ENCODE results near the gene ABHD14A.
A peak's percentile ranks its signal among the peaks of the same experiment; 100 is the strongest.
"Not testable (repeated sequence)": the region's sequence is repeated elsewhere in the genome, so short reads cannot be mapped to it uniquely, and the experiment has no call there.

Gene ABHD14A

DNA sequence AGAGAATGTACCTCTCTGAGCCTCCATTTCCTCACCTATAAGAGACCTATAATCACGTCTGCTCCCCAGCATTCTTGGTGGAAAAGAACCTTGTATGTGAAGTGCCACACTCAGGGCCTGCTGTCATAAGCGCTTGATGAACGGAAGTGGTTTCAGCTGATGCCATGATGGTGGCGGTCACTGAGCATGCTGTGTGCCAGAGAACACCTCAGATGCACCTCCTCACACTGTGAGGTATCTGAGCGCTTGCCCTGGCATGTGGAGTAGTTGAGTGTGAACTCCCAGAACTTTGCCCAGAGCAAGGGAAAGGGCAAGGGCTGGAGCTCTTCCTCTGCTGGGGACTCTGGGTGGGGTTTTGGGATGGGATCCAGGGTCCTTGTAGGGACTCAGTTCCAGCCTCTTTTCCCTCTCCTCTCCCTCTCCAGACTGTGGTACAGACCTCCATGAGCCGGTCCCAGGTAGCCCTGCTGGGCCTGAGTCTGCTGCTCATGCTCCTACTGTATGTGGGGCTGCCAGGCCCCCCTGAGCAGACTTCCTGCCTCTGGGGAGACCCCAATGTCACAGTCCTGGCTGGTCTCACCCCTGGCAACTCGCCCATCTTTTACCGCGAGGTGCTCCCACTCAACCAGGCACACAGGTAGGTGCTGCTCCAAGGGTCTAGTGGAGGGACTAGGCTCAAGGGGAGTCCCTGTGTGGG lies 2.7 kb downstream of the ABHD14A start:
- DNase-seq = no peak

DNA sequence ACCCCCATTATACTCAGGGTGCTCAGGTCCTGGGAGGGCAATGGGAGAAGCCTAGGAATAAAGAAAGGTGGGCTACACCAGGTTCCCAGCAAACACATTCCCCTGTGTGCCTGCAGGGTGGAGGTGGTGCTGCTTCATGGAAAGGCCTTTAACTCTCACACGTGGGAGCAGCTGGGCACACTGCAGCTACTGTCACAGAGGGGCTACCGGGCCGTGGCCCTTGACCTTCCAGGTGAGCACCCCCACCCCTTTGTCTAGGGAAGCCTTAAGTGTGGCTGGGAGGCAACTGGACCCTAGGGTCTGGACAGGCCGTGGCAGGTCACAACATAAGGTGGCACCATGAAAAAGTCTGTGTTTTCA lies 3.3 kb downstream of the ABHD14A start:
- DNase-seq = no peak

DNA sequence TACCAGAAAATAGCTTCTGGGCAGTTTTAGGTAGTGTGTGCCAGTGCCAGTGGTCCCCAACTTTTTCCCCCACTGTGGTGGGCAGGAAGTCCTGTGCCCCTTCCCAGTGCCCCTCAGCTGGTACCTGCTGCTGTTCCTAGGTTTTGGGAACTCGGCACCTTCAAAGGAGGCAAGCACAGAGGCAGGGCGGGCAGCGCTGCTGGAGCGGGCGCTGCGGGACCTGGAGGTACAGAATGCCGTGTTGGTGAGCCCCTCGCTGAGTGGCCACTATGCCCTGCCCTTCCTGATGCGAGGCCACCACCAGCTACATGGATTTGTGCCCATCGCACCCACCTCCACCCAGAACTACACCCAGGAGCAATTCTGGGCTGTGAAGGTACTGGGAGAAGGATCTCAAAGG lies 5.4 kb downstream of the ABHD14A start:
- no peak for DNase-seq

DNA sequence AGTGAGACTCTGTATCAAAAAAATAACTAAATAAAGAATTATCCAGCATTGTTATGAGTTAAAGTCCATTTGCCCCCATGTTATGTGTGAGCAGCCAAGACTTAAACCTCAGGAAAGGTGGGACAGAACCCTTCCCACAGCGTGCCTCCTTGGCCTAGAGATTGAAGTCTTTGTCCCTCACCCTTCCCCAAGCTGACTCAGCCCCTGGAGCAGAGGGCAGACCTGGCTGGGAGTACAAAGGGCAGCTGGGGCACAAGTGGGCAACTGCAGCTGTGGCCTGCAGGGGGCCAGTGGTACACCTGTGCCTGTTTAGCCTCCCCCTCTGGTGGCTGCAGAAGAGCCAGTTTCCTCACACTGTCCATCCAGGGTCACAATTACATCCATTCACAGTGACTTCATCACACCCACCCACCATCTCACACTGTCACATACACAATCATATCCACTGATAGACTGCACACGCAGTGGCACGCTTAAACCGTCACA lies 7.5 kb downstream of the ABHD14A start:
- DNase-seq = no peak

DNA sequence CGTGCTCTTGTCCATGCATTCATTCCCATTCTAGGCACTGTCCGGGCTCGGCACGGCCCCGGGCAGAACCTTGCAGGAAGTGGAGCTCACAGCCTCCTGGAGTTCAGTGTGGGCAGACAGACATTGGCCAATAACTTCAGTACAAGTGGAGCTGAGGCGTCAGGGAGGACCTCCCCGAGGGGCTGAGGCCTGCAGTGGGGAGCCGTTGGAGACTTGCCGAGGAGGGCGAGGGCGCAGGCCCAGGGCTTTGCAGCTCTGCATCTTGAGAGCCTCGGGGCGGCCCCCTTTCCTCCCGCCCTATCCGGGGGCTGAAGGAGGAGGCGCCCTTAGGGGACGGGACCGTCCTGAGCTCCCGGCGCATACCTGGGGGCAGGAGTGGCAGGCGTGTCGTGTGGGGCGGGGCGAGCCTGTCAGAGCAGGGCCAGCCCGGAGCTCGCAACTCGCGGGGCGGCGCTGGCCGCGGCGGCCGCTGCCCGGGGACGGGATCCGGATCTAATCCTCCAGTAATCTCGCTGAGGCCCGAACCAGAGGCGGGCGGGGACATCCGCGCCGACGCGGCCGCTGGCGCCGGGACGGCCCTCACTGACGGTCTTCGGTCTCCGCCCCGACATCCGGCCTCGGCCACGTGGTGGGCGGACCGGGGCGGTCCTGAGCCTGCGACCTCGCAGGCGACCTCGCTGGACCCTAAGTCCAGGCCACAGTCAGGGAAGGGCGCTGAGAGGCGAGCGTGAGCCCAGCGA lies 8.1 kb downstream of the ABHD14A start, which contains the start of gene ACY1:
Gene ACY1, plus strand, starts transcription at position 698 of the 740 bp plus-strand sequence. CDS start 530 bp downstream, outside the sequence.
- peak; percentile 79 for DNase-seq

GRCh38 chr3:51983578-51984268 lies 8.9 kb downstream of the ABHD14A start:
- DNase-seq = no peak

DNA sequence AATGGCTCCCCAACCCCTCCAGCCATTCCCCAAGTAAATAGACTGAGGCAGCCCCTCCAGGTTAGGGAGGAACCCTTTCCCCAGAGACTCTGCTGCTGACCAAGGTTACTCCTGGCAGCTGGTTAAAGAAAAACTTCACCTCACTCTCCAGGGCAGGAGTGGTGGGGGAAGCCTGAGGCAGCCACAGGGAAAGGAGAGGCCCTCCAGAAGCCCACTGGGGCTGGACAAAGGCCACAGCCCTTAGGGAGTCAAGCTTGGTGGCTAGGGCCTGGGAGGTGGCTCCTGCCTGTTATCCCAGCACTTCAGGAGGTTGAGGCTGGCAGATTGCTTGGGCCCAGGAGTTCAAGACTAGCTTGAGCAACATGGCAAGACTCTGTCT lies 9.4 kb downstream of the ABHD14A start:
- no peak for DNase-seq

DNA sequence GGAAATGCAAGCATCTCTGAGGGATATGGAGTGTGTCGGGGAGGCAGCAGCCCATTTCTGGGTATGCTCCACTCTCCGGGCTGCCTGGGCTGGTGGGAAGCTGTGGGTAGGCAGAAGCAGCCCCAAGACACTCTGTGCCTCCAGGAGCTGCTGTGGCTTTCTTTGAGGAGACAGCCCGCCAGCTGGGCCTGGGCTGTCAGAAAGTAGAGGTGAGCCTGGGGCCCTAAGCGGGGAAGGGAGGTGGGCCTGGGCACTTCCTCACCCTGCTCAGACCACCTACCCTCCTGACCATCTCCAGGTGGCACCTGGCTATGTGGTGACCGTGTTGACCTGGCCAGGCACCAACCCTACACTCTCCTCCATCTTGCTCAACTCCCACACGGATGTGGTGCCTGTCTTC lies 10.2 kb downstream of the ABHD14A start:
- DNase-seq = no peak

GRCh38 chr3:51986010-51986947 lies 11.4 kb downstream of the ABHD14A start:
- DNase-seq = no peak

DNA sequence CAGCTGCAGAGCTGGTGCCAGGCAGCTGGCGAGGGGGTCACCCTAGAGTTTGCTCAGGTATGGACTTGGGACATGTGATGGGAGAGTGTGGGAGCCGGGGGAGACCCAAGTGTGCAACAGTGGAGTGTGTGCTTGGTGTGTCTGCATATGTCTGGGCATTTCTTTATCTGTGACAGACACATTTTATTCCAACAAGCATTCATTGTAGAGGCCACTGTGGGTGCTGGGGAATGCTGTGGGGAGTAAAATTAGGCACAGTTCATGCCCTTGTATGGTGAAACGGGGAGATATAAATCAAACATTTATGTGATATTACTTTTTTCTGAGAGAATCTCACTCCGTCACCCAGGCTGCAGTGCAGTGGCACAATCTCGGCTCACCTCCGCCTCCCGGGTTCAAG lies 12.7 kb downstream of the ABHD14A start:
- no peak for DNase-seq

- no peak for DNase-seq
Observed at GRCh38 chr3:51988286-51989146, 13.7 kb downstream of the ABHD14A start.

DNA sequence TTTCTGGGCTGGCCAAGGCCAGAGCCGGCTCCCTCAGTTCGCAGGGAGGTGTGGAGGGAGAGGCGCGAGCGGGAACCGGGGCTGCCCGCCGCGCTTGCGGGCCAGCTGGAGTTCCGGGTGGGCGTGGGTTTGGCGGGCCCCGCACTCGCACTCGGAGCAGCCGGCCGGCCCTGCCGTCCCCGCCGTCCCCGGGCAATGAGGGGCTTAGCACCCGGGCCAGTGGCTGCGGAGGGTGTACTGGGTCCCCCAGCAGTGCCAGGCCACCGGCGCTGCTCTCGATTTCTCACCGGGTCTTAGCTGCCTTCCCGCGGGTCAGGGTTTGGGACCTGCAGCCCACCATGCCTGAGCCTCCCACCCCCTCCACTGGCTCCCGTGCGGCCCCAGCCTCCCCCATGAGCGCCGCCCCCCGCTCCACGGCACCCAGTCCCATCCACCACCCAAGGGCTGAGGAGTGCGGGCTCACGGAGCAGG lies 15.7 kb downstream of the ABHD14A start:
- not testable (repeated sequence) for DNase-seq

GRCh38 chr3:51992017-51992682 lies 17.3 kb downstream of the ABHD14A start:
- no peak for DNase-seq

- not testable (repeated sequence) for DNase-seq
Observed at GRCh38 chr3:51993657-51994056, 18.8 kb downstream of the ABHD14A start.

GRCh38 chr3:51994530-51994929 lies 19.7 kb downstream of the ABHD14A start:
- DNase-seq = no peak

DNA sequence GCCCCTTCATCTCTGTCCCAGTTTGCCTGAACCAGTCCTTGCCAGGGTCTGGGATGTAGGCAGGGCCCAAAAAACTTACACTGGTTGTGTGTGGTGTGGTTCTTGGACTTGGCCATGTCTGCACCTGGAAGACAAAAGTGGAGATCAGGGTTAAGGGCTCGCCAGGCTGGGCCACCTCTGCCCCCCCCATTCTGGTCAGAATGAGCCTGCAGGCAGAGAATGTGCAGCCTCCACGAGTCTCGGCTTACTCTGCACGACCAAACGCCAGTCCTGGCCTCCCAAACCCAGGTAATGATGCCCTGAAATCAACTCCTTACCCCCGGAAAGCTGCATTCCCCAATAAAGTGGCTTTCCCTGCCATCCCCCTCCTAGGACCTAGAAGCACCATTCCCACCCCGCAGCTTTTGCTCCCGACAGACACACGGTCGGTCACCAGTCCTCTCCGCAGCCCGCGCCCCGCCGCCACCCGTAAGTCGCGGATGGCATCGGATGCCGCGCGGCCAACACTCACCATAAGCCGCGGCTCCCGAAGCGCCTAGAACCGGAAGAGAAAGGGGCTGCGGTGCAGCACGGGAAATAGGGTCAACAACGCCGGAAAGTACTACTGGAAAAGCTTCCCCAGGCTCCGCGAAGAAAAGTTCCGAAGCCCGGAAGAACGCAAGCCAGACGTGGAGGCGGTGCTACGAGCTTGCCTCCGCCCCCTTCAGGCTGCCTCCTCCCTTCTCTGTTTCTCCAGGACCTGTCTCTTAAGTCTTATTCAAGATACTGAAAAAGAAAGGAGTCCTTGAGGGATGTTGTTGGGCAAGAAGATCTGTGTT lies 20.7 kb downstream of the ABHD14A start, which contains the start of gene RPL29:
Gene RPL29, minus strand, starts transcription at position 550 of the 818 bp plus-strand sequence. Its CDS starts 434 bp downstream, at position 116.
- peak; percentile 91 for DNase-seq

DNA sequence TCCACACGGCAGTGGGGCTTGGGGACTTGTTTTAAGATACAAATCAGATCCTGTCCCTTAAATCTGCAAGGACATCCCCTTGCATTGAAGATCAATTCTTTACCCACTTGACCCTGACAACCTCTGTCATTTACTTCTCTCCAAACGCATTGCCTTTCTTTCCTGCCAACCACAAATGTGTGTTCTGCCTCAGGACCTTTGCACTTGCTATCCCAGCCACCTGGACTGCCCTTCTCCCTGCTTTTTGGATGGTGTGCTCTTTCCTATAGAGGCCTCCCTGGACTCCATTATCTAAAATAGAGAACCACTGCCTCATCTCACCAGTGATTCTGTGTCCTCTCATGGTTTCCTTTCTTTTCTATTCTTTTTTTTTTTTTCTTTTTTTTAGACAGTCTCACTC lies 22.3 kb downstream of the ABHD14A start:
- DNase-seq = no peak

DNA sequence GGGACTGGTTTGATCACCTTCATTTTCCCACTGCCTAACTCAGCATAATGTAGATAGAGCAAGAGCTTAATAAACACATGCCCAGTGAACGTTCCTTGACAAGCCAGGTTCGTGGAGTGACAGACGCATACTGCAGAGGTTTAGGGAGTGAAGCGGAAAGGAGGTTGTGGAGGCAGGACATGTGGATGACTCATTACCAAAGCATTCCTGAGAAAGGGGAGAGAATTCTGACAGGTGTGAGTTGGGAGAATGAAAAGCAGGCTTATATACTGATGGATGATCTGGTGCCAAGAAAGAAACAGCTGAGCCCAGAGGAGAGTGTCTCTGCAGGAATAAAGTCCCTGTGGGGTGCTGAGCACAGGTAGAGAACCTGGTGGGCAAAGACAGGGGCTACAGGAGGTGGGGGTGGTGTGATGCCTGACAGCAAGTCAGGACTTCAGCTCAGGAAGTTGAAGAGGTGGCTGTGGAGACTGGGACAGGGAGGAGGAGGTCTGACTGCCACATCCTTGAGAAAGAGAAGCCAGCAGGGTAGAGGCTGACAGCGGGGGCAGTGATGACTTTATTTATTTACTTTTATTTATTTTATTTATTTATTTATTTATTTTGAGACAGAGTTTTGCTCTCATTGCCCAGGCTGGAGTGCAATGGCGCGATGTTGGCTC lies 23.2 kb downstream of the ABHD14A start:
- DNase-seq = no peak

DNA sequence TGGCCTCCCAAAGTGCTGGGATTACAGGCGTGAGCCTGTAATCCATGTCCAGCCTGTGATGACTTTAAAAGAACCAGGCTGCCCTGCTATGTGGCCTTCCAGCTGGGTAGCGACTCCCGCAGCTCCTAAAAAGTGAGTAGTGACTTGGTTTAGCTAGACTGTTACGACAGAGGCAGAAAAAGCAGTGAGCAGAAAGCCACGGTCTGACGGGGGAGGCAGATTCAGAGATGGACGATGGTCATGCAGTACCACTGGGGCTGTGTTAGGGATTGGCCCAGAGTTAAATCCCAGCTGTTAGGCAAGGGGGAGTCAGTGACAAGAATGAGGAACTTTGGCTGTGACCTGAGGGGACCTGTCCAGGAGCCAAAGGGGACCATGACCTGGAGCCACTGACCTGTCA lies 23.9 kb downstream of the ABHD14A start:
- DNase-seq = no peak

All from GDM1 (cell line).